DOHH2 (cell line): Measurements from ENCODE around the gene FZR1.

Experiments used
- EZH2phosphoT487 ChIP-seq: fragments of 200-600 bp; sonication (generic); IDR thresholded peaks from 2 replicates; pipeline ENCODE4 v1.6.1; 2017; ENCODE audit warnings: borderline replicate concordance, mild to moderate bottlenecking, antibody characterized with exemption, low read length, moderate library complexity, mixed read lengths
- TF ChIP-seq, protein P1 (sequence below): fragments of 200-600 bp; sonication (generic); IDR thresholded peaks from one replicate; pipeline ENCODE4 v1.5.1; 2014; ENCODE audit warnings: antibody characterized with exemption, mild to moderate bottlenecking, low read depth, low read length; ENCODE audit not compliant: poor library complexity, severe bottlenecking

DNA sequence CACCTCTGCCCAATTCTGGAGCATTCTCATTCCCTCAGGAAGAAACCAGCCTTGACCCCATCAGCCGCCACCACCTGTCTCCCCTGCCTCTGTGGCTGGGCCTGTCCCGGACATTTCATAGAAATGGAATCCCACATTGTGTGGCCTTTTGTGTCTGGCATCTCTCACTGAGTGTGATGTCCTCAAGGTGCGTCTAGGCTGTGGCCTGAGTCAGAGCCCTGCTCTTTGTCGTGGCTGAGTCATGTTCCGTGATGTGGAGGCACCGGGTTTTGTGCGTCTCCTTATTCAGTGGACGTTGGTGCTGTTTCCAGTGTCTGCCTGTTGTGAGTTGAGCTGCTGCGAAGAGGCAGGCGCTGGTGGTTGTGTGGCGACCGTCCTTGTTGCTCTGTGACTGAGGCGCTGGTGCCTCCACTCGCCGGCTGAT is 3.5 kb downstream of the FZR1 start:
- TF ChIP-seq, protein P1, sequence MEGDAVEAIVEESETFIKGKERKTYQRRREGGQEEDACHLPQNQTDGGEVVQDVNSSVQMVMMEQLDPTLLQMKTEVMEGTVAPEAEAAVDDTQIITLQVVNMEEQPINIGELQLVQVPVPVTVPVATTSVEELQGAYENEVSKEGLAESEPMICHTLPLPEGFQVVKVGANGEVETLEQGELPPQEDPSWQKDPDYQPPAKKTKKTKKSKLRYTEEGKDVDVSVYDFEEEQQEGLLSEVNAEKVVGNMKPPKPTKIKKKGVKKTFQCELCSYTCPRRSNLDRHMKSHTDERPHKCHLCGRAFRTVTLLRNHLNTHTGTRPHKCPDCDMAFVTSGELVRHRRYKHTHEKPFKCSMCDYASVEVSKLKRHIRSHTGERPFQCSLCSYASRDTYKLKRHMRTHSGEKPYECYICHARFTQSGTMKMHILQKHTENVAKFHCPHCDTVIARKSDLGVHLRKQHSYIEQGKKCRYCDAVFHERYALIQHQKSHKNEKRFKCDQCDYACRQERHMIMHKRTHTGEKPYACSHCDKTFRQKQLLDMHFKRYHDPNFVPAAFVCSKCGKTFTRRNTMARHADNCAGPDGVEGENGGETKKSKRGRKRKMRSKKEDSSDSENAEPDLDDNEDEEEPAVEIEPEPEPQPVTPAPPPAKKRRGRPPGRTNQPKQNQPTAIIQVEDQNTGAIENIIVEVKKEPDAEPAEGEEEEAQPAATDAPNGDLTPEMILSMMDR = no peak
- TF ChIP-seq EZH2phosphoT487 = no peak
